Tibial artery (tissue), 4 donors: ENCODE data around the gene AP3S2.
"Not testable (repeated sequence)": the region's sequence is repeated elsewhere in the genome, so short reads cannot be mapped to it uniquely, and the experiment has no call there.

Experiments
- DNase-seq, 2 donors: peaks; one replicate each; pipeline ENCODE4 v3.0.0-alpha.2; 2019
- H3K27ac ChIP-seq, 2 donors: fragments of 200-600 bp; sonication (generic) in 1 of 2; 1 replicate in 1 of 2; 2 replicates in 1 of 2; pipeline ENCODE4 v1.5.1; 2018 to 2019; ENCODE audit warnings: mild to moderate bottlenecking in 1 of 2
- H3K27me3 ChIP-seq, 2 donors: fragments of 200-600 bp; sonication (generic) in 1 of 2; one replicate each; pipeline versions ENCODE4 v1.5.1 to v1.6.0; 2016 to 2019
- H3K36me3 ChIP-seq, 3 donors: fragments of 200-600 bp; sonication (generic) in 2 of 3; one replicate each; pipeline ENCODE4 v1.5.1; 2016 to 2019; ENCODE audit warnings: mild to moderate bottlenecking in 2 of 3
- H3K4me1 ChIP-seq, 4 donors: fragments of 200-600 bp; sonication (generic) in 2 of 4; 1 replicate in 3 of 4; 2 replicates in 1 of 4; pipeline ENCODE4 v1.5.1; 2016 to 2019
- H3K4me3 ChIP-seq, 2 donors: fragments of 200-600 bp; sonication (generic) in 1 of 2; 1 replicate in 1 of 2; 2 replicates in 1 of 2; pipeline ENCODE4 v1.5.1; 2018 to 2019; ENCODE audit warnings: mild to moderate bottlenecking in 2 of 2
- H3K9me3 ChIP-seq, 3 donors: fragments of 200-600 bp; sonication (generic) in 1 of 3; one replicate each; pipeline ENCODE4 v1.5.1; 2016 to 2019
- intact Hi-C: fragments of 100-400 bp; cut with DNase I; formaldehyde crosslinking; loops from one replicate; pipeline ENCODE4 v1.15.0; 2023; ENCODE audit warnings: low total_unique reads
- TF ChIP-seq, protein P1 (sequence below), 2 experiments: fragments of 200-600 bp in 1 of 2; fragments of 450-650 bp in 1 of 2; IDR thresholded peaks; one replicate each; pipeline ENCODE4 v1.5.1; 2017 to 2019; ENCODE audit warnings: antibody characterized with exemption in 2 of 2, mild to moderate bottlenecking in 1 of 2, moderate library complexity in 1 of 2

AP3S2 gene

GRCh38 chr15:89898614-89899294 is 5.0 kb upstream of the AP3S2 start:
- no peak for DNase-seq
- no peak overlapping the region for H3K4me3 ChIP-seq
- H3K9me3 ChIP-seq: no peaks in the 10 kb centered on the region
- no peaks in the 10 kb centered on the region for H3K4me1 ChIP-seq
- H3K36me3 ChIP-seq: peaks cover 28 to 38% (median 29%) of the 10 kb centered on the region in 3 donors
- H3K27me3 ChIP-seq: no peaks in the 10 kb centered on the region
- intact Hi-C loops: loop anchor here (5.0 kb wide), 1 partner anchor 194 kb away; no protein-coding TSS in a partner anchor
- no peak overlapping the region for H3K27ac ChIP-seq
- TF ChIP-seq, protein P1, sequence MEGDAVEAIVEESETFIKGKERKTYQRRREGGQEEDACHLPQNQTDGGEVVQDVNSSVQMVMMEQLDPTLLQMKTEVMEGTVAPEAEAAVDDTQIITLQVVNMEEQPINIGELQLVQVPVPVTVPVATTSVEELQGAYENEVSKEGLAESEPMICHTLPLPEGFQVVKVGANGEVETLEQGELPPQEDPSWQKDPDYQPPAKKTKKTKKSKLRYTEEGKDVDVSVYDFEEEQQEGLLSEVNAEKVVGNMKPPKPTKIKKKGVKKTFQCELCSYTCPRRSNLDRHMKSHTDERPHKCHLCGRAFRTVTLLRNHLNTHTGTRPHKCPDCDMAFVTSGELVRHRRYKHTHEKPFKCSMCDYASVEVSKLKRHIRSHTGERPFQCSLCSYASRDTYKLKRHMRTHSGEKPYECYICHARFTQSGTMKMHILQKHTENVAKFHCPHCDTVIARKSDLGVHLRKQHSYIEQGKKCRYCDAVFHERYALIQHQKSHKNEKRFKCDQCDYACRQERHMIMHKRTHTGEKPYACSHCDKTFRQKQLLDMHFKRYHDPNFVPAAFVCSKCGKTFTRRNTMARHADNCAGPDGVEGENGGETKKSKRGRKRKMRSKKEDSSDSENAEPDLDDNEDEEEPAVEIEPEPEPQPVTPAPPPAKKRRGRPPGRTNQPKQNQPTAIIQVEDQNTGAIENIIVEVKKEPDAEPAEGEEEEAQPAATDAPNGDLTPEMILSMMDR (IDR thresholded peaks at IDR 0.05): peak; percentile 26 to 35

GRCh38 chr15:89898146-89898545 is 4.4 kb upstream of the AP3S2 start:
- intact Hi-C loops: loop anchor here (5.0 kb wide), 1 partner anchor 194 kb away; no protein-coding TSS in a partner anchor
- TF ChIP-seq, protein P1 (IDR thresholded peaks at IDR 0.05): no peak
- peaks cover 0 to 2% (median under 1%) of the 10 kb centered on the region in 4 donors for H3K4me1 ChIP-seq
- no peaks in the 10 kb centered on the region for H3K27me3 ChIP-seq
- H3K36me3 ChIP-seq: peaks cover 22 to 32% (median 25%) of the 10 kb centered on the region in 3 donors
- no peak overlapping the region for H3K4me3 ChIP-seq
- H3K27ac ChIP-seq: no peak overlapping the region
- DNase-seq: no peak
- H3K9me3 ChIP-seq: no peaks in the 10 kb centered on the region

GRCh38 chr15:89893027-89893426 is 767 bp downstream of the AP3S2 start:
- H3K27me3 ChIP-seq: no peaks in the 10 kb centered on the region
- TF ChIP-seq, protein P1 (IDR thresholded peaks at IDR 0.05): no peak
- DNase-seq: no peak
- H3K27ac ChIP-seq: peak overlapping the region; percentile 92 to 95
- peaks cover 7 to 15% (median 9%) of the 10 kb centered on the region in 3 donors for H3K36me3 ChIP-seq
- intact Hi-C loops: no loop called here
- H3K9me3 ChIP-seq: no peaks in the 10 kb centered on the region
- H3K4me1 ChIP-seq: peaks cover 0 to 13% (median 12%) of the 10 kb centered on the region in 4 donors
- H3K4me3 ChIP-seq: peak overlapping the region; percentile 92 to 99

GRCh38 chr15:89888214-89888804 is 5.5 kb downstream of the AP3S2 start:
- TF ChIP-seq, protein P1 (IDR thresholded peaks at IDR 0.05): no peak

GRCh38 chr15:89885611-89886010 is 8.2 kb downstream of the AP3S2 start:
- Histone ChIP-seq H3K27me3 (no peaks in the 10 kb centered on the region), H3K4me1 (no peaks in the 10 kb centered on the region), H3K4me3 (no peak overlapping the region), H3K9me3 (no peaks in the 10 kb centered on the region), H3K36me3 (peaks cover 35 to 87% (median 65%) of the 10 kb centered on the region in 3 donors), H3K27ac (no peak overlapping the region)
- intact Hi-C loops: no loop called here
- TF ChIP-seq, protein P1 (IDR thresholded peaks at IDR 0.05): no peak
- DNase-seq: no peak

More at GRCh38 chr15:89888214-89888804, 5.5 kb downstream of the AP3S2 start:
- H3K27ac ChIP-seq: no peak overlapping the region
- peaks cover 0 to 13% (median 12%) of the 10 kb centered on the region in 4 donors for H3K4me1 ChIP-seq
- no peak for DNase-seq
- no peaks in the 10 kb centered on the region for H3K9me3 ChIP-seq
- H3K27me3 ChIP-seq: no peaks in the 10 kb centered on the region
- intact Hi-C loops: no loop called here
- H3K36me3 ChIP-seq: peaks cover 35 to 61% (median 49%) of the 10 kb centered on the region in 3 donors
- H3K4me3 ChIP-seq: no peak overlapping the region

DNA sequence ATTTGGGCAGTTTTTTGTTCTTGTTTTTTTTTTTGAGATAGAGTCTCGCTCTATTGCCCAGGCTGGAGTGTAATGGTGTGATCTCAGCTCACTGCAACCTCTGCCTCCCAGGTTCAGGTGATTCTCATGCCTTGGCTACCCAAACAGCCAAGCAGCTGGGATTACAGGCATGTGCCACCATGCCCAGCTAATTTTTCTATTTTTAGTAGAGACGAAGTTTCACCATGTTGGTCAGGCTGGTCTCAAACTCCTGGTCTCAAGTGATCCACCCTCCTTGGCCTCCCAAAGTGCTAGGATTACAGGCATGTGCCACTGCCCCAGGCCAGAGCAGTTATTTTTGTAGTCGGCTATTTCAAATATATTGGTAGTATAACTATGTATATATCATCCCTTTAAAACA is 8.6 kb downstream of the AP3S2 start:
- intact Hi-C loops, H3K27ac ChIP-seq, DNase-seq, H3K4me3 ChIP-seq, H3K27me3 ChIP-seq, H3K9me3 ChIP-seq, H3K4me1 ChIP-seq: not testable (repeated sequence)
- H3K36me3 ChIP-seq: peaks cover 35 to 91% (median 69%) of the 10 kb centered on the region in 3 donors
